GM23338 (cell line): ENCODE results near the gene PPL. TPM values are rescaled to one million over a fixed set of nuclear protein-coding genes. Genes with fewer than 3 reads are reported as not detected.

Experiments
- ATAC-seq: fragments of 200-7000 bp; cut with Tn5 transposase; 3 replicates; pipeline ENCODE4 v1.9.1; 2020
- DNase-seq: peaks from one replicate; pipeline ENCODE4 v3.0.0-alpha.2; 2015; ENCODE audit warnings: low spot score
- H2AFZ ChIP-seq: fragments of 200-600 bp; sonication (generic); 2 replicates; pipeline ENCODE4 v1.8.0; 2016; ENCODE audit warnings: antibody characterized with exemption, mild to moderate bottlenecking, moderate library complexity
- H3F3A ChIP-seq: fragments of 200-600 bp; sonication (generic); replicated peaks from 2 replicates; pipeline ENCODE4 v1.8.0; 2017; ENCODE audit warnings: antibody characterized with exemption, mixed run types, low read depth
- H3K27ac ChIP-seq: fragments of 200-600 bp; sonication (generic); 2 replicates; pipeline ENCODE4 v1.6.1; 2016; ENCODE audit warnings: low read depth
- H3K27me3 ChIP-seq: fragments of 200-600 bp; sonication (generic); 2 replicates; pipeline ENCODE4 v1.8.0; 2016; ENCODE audit warnings: mild to moderate bottlenecking, mixed run types, moderate library complexity; ENCODE audit not compliant: insufficient read depth
- H3K36me3 ChIP-seq: fragments of 200-600 bp; sonication (generic); 2 replicates; pipeline ENCODE4 v1.8.0; 2016; ENCODE audit warnings: mild to moderate bottlenecking; ENCODE audit not compliant: insufficient read depth
- H3K4me1 ChIP-seq: fragments of 200-600 bp; sonication (generic); 2 replicates; pipeline ENCODE4 v1.8.0; 2016; ENCODE audit warnings: mild to moderate bottlenecking, moderate library complexity; ENCODE audit not compliant: insufficient read depth
- H3K4me2 ChIP-seq: fragments of 200-600 bp; sonication (generic); 2 replicates; pipeline ENCODE4 v1.7.1; 2017; ENCODE audit warnings: mixed run types
- H3K4me3 ChIP-seq: fragments of 200-600 bp; sonication (generic); 2 replicates; pipeline ENCODE4 v1.6.1; 2016; ENCODE audit warnings: mixed run types
- H3K79me2 ChIP-seq: fragments of 200-600 bp; sonication (generic); replicated peaks from 2 replicates; pipeline ENCODE4 v1.8.0; 2017; ENCODE audit warnings: mild to moderate bottlenecking; ENCODE audit not compliant: insufficient read depth
- H3K9me2 ChIP-seq: fragments of 200-600 bp; sonication (generic); 2 replicates; pipeline ENCODE4 v1.8.0; 2017; ENCODE audit not compliant: insufficient read depth
- H4K20me1 ChIP-seq: fragments of 200-600 bp; sonication (generic); replicated peaks from 2 replicates; pipeline ENCODE4 v1.8.0; 2017; ENCODE audit warnings: mild to moderate bottlenecking; ENCODE audit not compliant: insufficient read depth
- H3K27ac Mint-ChIP-seq: 2 replicates; pipeline ENCODE4 v1.8.0; 2020; ENCODE audit warnings: inconsistent platforms, mild to moderate bottlenecking, moderate library complexity, mixed read lengths
- H3K27me3 Mint-ChIP-seq: 3 replicates; pipeline ENCODE4 v1.8.0; 2022; ENCODE audit warnings: low read depth, mild to moderate bottlenecking, moderate library complexity, mixed read lengths, inconsistent platforms; ENCODE audit not compliant: insufficient read depth, poor library complexity
- H3K36me3 Mint-ChIP-seq: 3 replicates; pipeline ENCODE4 v1.8.0; 2021; ENCODE audit warnings: low read depth, mild to moderate bottlenecking, inconsistent platforms, moderate library complexity, mixed read lengths
- H3K4me1 Mint-ChIP-seq: 3 replicates; pipeline ENCODE4 v1.8.0; 2020; ENCODE audit warnings: mild to moderate bottlenecking, inconsistent platforms, mixed read lengths
- H3K4me3 Mint-ChIP-seq: 3 replicates; pipeline ENCODE4 v1.8.0; 2021; ENCODE audit warnings: moderate library complexity, mild to moderate bottlenecking, inconsistent platforms, mixed read lengths
- H3K9me3 Mint-ChIP-seq: 3 replicates; pipeline ENCODE4 v1.8.0; 2020; ENCODE audit warnings: moderate library complexity, mild to moderate bottlenecking, inconsistent platforms, mixed read lengths
- CREB1 ChIP-seq: fragments of 250-450 bp; sonication (Bioruptor Pico); IDR thresholded peaks from 2 replicates; pipeline ENCODE4 v1.5.0; 2020; ENCODE audit warnings: low read depth, mild to moderate bottlenecking, moderate library complexity
- EZH2 ChIP-seq: fragments of 200-600 bp; sonication (generic); IDR thresholded peaks from one replicate; pipeline ENCODE4 v1.8.0; 2017; ENCODE audit warnings: antibody characterized with exemption, mild to moderate bottlenecking, low read depth; ENCODE audit not compliant: unreplicated experiment
- EZH2phosphoT487 ChIP-seq: fragments of 200-600 bp; sonication (generic); IDR thresholded peaks from one replicate; pipeline ENCODE4 v1.8.1; 2018; ENCODE audit warnings: antibody characterized with exemption; ENCODE audit not compliant: unreplicated experiment
- JUNB ChIP-seq: IDR thresholded peaks from one replicate; pipeline ENCODE4 v1.6.1; 2016; ENCODE audit warnings: antibody characterized with exemption; ENCODE audit not compliant: unreplicated experiment
- NANOG ChIP-seq: IDR thresholded peaks from 2 replicates; pipeline ENCODE4 v1.6.1; 2016; ENCODE audit warnings: antibody characterized with exemption, borderline replicate concordance
- POLR2AphosphoS5 ChIP-seq: IDR thresholded peaks from 2 replicates; pipeline ENCODE4 v1.6.1; 2016; ENCODE audit warnings: antibody characterized with exemption, low read depth
- STAT1 ChIP-seq: IDR thresholded peaks from one replicate; pipeline ENCODE4 v1.6.1; 2016; ENCODE audit warnings: antibody characterized with exemption; ENCODE audit not compliant: unreplicated experiment
- ZNF114 ChIP-seq: fragments of 250-450 bp; sonication (Bioruptor Pico); IDR thresholded peaks from 2 replicates; pipeline ENCODE4 v1.5.0; 2020; ENCODE audit warnings: mild to moderate bottlenecking, moderate library complexity
- ZNF331 ChIP-seq: fragments of 250-450 bp; sonication (Bioruptor Pico); IDR thresholded peaks from 2 replicates; pipeline ENCODE4 v1.5.0; 2020; ENCODE audit warnings: low read depth, mild to moderate bottlenecking, moderate library complexity
- ZNF462 ChIP-seq: fragments of 250-450 bp; sonication (Bioruptor Pico); IDR thresholded peaks from 2 replicates; pipeline ENCODE4 v1.5.0; 2020; ENCODE audit warnings: mild to moderate bottlenecking, moderate library complexity
- polyA plus RNA-seq: library from polyadenylated mRNA; unstranded; fragments of >200 nt; fragmentation: Nextera tagmentation; extraction: Ambion mirVana; gene quantifications from 2 replicates; pipeline ENCODE4 v1.2.1, GENCODE V29; 2016
- total RNA-seq: library from RNA; depleted of rRNA; stranded (reverse); fragments of >200 nt; shearing (Covaris generic); gene quantifications from 2 replicates; pipeline ENCODE4 v1.2.3, GENCODE V29; 2014
- TF ChIP-seq, protein P1 (sequence below), 2 experiments: fragments of 200-600 bp in 1 of 2; sonication (generic) in 1 of 2; conservative IDR thresholded peaks; 2 replicates each; pipeline versions ENCODE4 v1.5.1 to v1.6.1; 2016 to 2017; ENCODE audit warnings: antibody characterized with exemption in 2 of 2, low read depth in 2 of 2, mild to moderate bottlenecking in 2 of 2, moderate library complexity in 1 of 2
- TF ChIP-seq, protein P2 (sequence below): IDR thresholded peaks from 2 replicates; pipeline ENCODE4 v1.6.1; 2016; ENCODE audit warnings: antibody characterized with exemption
- TF ChIP-seq, protein P3 (sequence below): IDR thresholded peaks from one replicate; pipeline ENCODE4 v1.6.1; 2018; ENCODE audit warnings: antibody characterized with exemption; ENCODE audit not compliant: unreplicated experiment

PPL gene
- total and polyA plus RNA-seq, 2 experiments from 2014 or later: 10.6 to 31.7 TPM

- Mint-ChIP-seq H3K27ac (peak overlapping the region; percentile 95), H3K9me3 (no peaks in the 10 kb centered on the region; the same call in 2 of the 3 replicates), H3K4me3 (no peak overlapping the region), H3K36me3 (no peaks in the 10 kb centered on the region; the same call in 2 of the 3 replicates), H3K27me3 (peaks cover 13% of the 10 kb centered on the region), H3K4me1 (peaks cover 40% of the 10 kb centered on the region)
- Histone ChIP-seq H3K27ac (peak overlapping the region; percentile 82; the same call in 1 of the 2 replicates), H3K79me2 (no peaks in the 10 kb centered on the region), H3F3A (peaks cover 26% of the 10 kb centered on the region), H3K36me3 (no peaks in the 10 kb centered on the region), H3K9me2 (no peaks in the 10 kb centered on the region), H3K4me1 (peaks cover 26% of the 10 kb centered on the region), H3K27me3 (no peaks in the 10 kb centered on the region), H3K4me2 (peak overlapping the region; percentile 78), H4K20me1 (no peaks in the 10 kb centered on the region), H2AFZ (peak overlapping the region; percentile 67), H3K4me3 (peak overlapping the region; percentile 40; the same call in 1 of the 2 replicates)
- no peak for DNase-seq
- no peak for ATAC-seq
- TF ChIP-seq STAT1 (no peak), NANOG (no peak), EZH2 (no peak), ZNF331 (no peak), EZH2phosphoT487 (no peak), POLR2AphosphoS5 (no peak), ZNF114 (CRISPR knock-in tag) (no peak), ZNF462 (CRISPR knock-in tag) (no peak), JUNB (no peak), CREB1 (no peak)
- TF ChIP-seq, protein P1, sequence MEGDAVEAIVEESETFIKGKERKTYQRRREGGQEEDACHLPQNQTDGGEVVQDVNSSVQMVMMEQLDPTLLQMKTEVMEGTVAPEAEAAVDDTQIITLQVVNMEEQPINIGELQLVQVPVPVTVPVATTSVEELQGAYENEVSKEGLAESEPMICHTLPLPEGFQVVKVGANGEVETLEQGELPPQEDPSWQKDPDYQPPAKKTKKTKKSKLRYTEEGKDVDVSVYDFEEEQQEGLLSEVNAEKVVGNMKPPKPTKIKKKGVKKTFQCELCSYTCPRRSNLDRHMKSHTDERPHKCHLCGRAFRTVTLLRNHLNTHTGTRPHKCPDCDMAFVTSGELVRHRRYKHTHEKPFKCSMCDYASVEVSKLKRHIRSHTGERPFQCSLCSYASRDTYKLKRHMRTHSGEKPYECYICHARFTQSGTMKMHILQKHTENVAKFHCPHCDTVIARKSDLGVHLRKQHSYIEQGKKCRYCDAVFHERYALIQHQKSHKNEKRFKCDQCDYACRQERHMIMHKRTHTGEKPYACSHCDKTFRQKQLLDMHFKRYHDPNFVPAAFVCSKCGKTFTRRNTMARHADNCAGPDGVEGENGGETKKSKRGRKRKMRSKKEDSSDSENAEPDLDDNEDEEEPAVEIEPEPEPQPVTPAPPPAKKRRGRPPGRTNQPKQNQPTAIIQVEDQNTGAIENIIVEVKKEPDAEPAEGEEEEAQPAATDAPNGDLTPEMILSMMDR (conservative IDR thresholded peaks at IDR 0.05; ENCODE audit: low read depth in 2 of 2): no peak
- TF ChIP-seq, protein P2, sequence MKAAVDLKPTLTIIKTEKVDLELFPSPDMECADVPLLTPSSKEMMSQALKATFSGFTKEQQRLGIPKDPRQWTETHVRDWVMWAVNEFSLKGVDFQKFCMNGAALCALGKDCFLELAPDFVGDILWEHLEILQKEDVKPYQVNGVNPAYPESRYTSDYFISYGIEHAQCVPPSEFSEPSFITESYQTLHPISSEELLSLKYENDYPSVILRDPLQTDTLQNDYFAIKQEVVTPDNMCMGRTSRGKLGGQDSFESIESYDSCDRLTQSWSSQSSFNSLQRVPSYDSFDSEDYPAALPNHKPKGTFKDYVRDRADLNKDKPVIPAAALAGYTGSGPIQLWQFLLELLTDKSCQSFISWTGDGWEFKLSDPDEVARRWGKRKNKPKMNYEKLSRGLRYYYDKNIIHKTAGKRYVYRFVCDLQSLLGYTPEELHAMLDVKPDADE: no peak
- TF ChIP-seq, protein P3, sequence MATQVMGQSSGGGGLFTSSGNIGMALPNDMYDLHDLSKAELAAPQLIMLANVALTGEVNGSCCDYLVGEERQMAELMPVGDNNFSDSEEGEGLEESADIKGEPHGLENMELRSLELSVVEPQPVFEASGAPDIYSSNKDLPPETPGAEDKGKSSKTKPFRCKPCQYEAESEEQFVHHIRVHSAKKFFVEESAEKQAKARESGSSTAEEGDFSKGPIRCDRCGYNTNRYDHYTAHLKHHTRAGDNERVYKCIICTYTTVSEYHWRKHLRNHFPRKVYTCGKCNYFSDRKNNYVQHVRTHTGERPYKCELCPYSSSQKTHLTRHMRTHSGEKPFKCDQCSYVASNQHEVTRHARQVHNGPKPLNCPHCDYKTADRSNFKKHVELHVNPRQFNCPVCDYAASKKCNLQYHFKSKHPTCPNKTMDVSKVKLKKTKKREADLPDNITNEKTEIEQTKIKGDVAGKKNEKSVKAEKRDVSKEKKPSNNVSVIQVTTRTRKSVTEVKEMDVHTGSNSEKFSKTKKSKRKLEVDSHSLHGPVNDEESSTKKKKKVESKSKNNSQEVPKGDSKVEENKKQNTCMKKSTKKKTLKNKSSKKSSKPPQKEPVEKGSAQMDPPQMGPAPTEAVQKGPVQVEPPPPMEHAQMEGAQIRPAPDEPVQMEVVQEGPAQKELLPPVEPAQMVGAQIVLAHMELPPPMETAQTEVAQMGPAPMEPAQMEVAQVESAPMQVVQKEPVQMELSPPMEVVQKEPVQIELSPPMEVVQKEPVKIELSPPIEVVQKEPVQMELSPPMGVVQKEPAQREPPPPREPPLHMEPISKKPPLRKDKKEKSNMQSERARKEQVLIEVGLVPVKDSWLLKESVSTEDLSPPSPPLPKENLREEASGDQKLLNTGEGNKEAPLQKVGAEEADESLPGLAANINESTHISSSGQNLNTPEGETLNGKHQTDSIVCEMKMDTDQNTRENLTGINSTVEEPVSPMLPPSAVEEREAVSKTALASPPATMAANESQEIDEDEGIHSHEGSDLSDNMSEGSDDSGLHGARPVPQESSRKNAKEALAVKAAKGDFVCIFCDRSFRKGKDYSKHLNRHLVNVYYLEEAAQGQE: no peak
These were observed 5.5 kb upstream of the PPL start for GRCh38 chr16:4942481-4942880.
